Neuron (in vitro differentiated cells): ENCODE measurements around the gene SLC9A9.
A peak's percentile ranks its signal among the peaks of the same experiment; 100 is the strongest.

Experiments used
- H2AFZ ChIP-seq: one replicate; pipeline ENCODE4 v1.6.1; 2013; ENCODE audit warnings: low read depth, mild to moderate bottlenecking, inconsistent platforms, low read length, moderate library complexity
- H3K27me3 ChIP-seq: one replicate; pipeline ENCODE4 v1.6.1; 2013; ENCODE audit warnings: low read length; ENCODE audit not compliant: insufficient read depth
- H3K36me3 ChIP-seq: one replicate; pipeline ENCODE4 v1.6.1; 2013; ENCODE audit warnings: low read length; ENCODE audit not compliant: insufficient read depth
- H3K4me1 ChIP-seq: one replicate; pipeline ENCODE4 v1.6.1; 2013; ENCODE audit warnings: low read length; ENCODE audit not compliant: insufficient read depth
- H3K4me3 ChIP-seq: 2 replicates; pipeline ENCODE4 v1.5.1; 2013; ENCODE audit warnings: mild to moderate bottlenecking, low read length, moderate library complexity
- H3K9me3 ChIP-seq: one replicate; pipeline ENCODE4 v1.6.1; 2013; ENCODE audit warnings: low read length

SLC9A9 gene

GRCh38 chr3:143676747-143677146 is 171.5 kb downstream of the SLC9A9 start:
- Histone ChIP-seq H3K27me3 (no peaks in the 10 kb centered on the region), H3K4me3 (no peak overlapping the region), H3K9me3 (no peaks in the 10 kb centered on the region), H3K4me1 (no peaks in the 10 kb centered on the region), H2AFZ (no peak overlapping the region), H3K36me3 (no peaks in the 10 kb centered on the region)

- H3K27me3 ChIP-seq = no peaks in the 10 kb centered on the region
- no peak overlapping the region for H3K4me3 ChIP-seq
- H3K9me3 ChIP-seq = no peaks in the 10 kb centered on the region
- no peaks in the 10 kb centered on the region for H3K36me3 ChIP-seq
- H3K4me1 ChIP-seq = no peaks in the 10 kb centered on the region
- H2AFZ ChIP-seq = no peak overlapping the region
Observed at GRCh38 chr3:143676021-143676420, 172.2 kb downstream of the SLC9A9 start.

- H3K27me3 ChIP-seq = no peaks in the 10 kb centered on the region
- no peak overlapping the region for H3K4me3 ChIP-seq
- no peaks in the 10 kb centered on the region for H3K36me3 ChIP-seq
- peak overlapping the region; percentile 14 for H2AFZ ChIP-seq
- H3K4me1 ChIP-seq = no peaks in the 10 kb centered on the region
- no peaks in the 10 kb centered on the region for H3K9me3 ChIP-seq
Observed at GRCh38 chr3:143674100-143674968, 173.9 kb downstream of the SLC9A9 start.

GRCh38 chr3:143672396-143673165 is 175.7 kb downstream of the SLC9A9 start:
- no peaks in the 10 kb centered on the region for H3K27me3 ChIP-seq
- no peaks in the 10 kb centered on the region for H3K36me3 ChIP-seq
- H3K4me3 ChIP-seq = no peak overlapping the region
- H3K9me3 ChIP-seq = no peaks in the 10 kb centered on the region
- no peaks in the 10 kb centered on the region for H3K4me1 ChIP-seq
- no peak overlapping the region for H2AFZ ChIP-seq

GRCh38 chr3:143671626-143672025 is 176.6 kb downstream of the SLC9A9 start:
- no peaks in the 10 kb centered on the region for H3K4me1 ChIP-seq
- H3K9me3 ChIP-seq = no peaks in the 10 kb centered on the region
- peak overlapping the region; percentile 46 for H2AFZ ChIP-seq

GRCh38 chr3:143668924-143669790 is 179.1 kb downstream of the SLC9A9 start:
- no peaks in the 10 kb centered on the region for H3K27me3 ChIP-seq
- no peaks in the 10 kb centered on the region for H3K4me1 ChIP-seq
- H2AFZ ChIP-seq = no peak overlapping the region
- no peak overlapping the region for H3K4me3 ChIP-seq
- H3K36me3 ChIP-seq = no peaks in the 10 kb centered on the region
- H3K9me3 ChIP-seq = no peaks in the 10 kb centered on the region

More at GRCh38 chr3:143671626-143672025, 176.6 kb downstream of the SLC9A9 start:
- H3K4me3 ChIP-seq = no peak overlapping the region
- no peaks in the 10 kb centered on the region for H3K36me3 ChIP-seq
- no peaks in the 10 kb centered on the region for H3K27me3 ChIP-seq

GRCh38 chr3:143668385-143668784 is 179.9 kb downstream of the SLC9A9 start:
- no peaks in the 10 kb centered on the region for H3K27me3 ChIP-seq
- H3K4me3 ChIP-seq = no peak overlapping the region
- no peak overlapping the region for H2AFZ ChIP-seq
- H3K36me3 ChIP-seq = no peaks in the 10 kb centered on the region
- peaks cover under 1% of the 10 kb centered on the region for H3K9me3 ChIP-seq
- H3K4me1 ChIP-seq = no peaks in the 10 kb centered on the region

- H3K4me3 ChIP-seq = no peak overlapping the region
- peaks cover under 1% of the 10 kb centered on the region for H3K4me1 ChIP-seq
- H3K27me3 ChIP-seq = no peaks in the 10 kb centered on the region
- no peak overlapping the region for H2AFZ ChIP-seq
- no peaks in the 10 kb centered on the region for H3K36me3 ChIP-seq
- H3K9me3 ChIP-seq = peaks cover 3% of the 10 kb centered on the region
Observed at GRCh38 chr3:143661677-143662076, 186.6 kb downstream of the SLC9A9 start.

GRCh38 chr3:143658861-143659260 is 189.4 kb downstream of the SLC9A9 start:
- Histone ChIP-seq H3K27me3 (no peaks in the 10 kb centered on the region), H3K4me3 (no peak overlapping the region), H2AFZ (no peak overlapping the region), H3K36me3 (no peaks in the 10 kb centered on the region), H3K9me3 (peaks cover 3% of the 10 kb centered on the region), H3K4me1 (peaks cover 4% of the 10 kb centered on the region)

- Histone ChIP-seq H2AFZ (no peak overlapping the region), H3K36me3 (no peaks in the 10 kb centered on the region), H3K9me3 (no peaks in the 10 kb centered on the region)
Observed at GRCh38 chr3:143658116-143658515, 190.2 kb downstream of the SLC9A9 start.

GRCh38 chr3:143657391-143657790 is 190.9 kb downstream of the SLC9A9 start:
- H3K36me3 ChIP-seq = no peaks in the 10 kb centered on the region
- no peaks in the 10 kb centered on the region for H3K9me3 ChIP-seq
- H3K27me3 ChIP-seq = no peaks in the 10 kb centered on the region
- no peak overlapping the region for H2AFZ ChIP-seq
- no peak overlapping the region for H3K4me3 ChIP-seq
- peaks cover 4% of the 10 kb centered on the region for H3K4me1 ChIP-seq

More at GRCh38 chr3:143658116-143658515, 190.2 kb downstream of the SLC9A9 start:
- peaks cover 4% of the 10 kb centered on the region for H3K4me1 ChIP-seq
- H3K4me3 ChIP-seq = no peak overlapping the region
- H3K27me3 ChIP-seq = no peaks in the 10 kb centered on the region

- Histone ChIP-seq H2AFZ (no peak overlapping the region), H3K27me3 (no peaks in the 10 kb centered on the region), H3K4me1 (peaks cover 4% of the 10 kb centered on the region), H3K9me3 (no peaks in the 10 kb centered on the region), H3K36me3 (no peaks in the 10 kb centered on the region), H3K4me3 (no peak overlapping the region)
Observed at GRCh38 chr3:143654906-143655305, 193.4 kb downstream of the SLC9A9 start.
